ENCODE results near the gene FARS2.
"Not testable (repeated sequence)": the region's sequence is repeated elsewhere in the genome, so short reads cannot be mapped to it uniquely, and the experiment has no call there.

FARS2 gene

DNA sequence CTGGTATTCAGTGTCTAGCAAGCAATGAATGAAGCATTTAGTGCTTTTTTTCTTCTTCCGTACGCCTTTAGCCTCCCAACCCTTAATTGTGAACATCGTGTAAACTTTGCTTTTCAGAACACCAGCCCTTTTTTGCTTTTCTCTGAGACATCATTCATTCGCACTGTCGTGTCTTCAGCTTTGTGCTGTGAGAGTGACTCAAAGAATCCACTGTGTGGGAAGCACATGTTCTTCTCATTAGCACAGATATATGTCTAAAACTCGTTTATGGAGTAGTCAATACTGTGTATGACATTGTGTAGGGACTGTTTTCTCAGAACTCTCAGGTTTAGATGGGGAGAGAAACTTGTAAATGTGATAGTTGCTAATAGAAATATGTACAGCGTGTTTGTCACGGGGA is 279.1 kb downstream of the FARS2 start:
- DNase-seq (ENCODE audit: low read depth) = no peak

DNA sequence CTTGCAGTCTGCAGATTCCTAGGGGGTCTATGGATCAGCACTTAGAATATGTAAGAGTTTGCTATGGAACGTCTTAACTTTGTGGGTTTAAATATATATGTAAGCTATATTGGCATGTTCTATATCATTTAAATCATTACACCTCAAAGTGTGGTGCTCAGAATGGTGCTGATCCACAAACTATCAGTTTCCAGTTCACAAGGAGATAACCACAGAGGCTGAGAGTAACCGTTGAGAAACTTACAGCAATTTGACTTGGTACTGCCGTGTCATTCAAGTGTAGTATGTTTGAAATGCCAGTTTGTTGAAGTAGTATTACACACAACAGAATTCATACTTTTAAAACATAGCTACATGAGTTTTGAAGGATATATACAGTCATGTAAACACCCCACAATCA is 279.7 kb downstream of the FARS2 start:
- DNase-seq (ENCODE audit: low read depth) = no peak

DNA sequence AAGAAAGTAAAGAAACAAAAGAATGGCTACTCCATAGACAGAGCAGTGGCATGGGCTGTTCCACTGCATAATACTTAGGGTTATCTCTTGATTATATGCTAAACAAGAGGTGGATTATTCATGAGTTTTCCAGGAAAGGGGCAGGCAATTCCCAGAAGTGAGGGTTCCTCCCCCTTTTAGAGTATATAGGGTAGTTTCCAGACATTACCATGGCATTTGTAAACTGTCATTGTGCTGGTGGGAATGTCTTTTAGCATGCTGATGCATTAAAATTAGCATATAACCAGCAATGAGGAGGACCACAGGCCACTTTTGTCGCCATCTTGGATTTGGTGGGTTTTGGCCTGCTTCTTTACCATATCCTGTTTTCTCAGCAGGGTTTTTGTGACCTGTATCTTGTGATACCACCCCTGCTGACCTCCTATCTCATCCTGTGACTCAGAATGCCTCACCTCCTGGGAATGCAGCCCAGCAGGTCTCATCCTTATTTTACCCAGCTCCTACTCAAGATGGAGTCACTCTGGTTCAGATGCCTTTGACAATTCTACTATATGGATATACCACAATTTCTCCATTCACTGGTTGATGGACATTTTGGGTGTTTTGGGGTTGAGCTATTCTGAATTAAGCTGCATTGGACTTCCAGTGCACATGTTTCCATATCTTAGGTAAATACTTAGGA is 280.6 kb downstream of the FARS2 start:
- DNase-seq (ENCODE audit: low read depth) = no peak

DNA sequence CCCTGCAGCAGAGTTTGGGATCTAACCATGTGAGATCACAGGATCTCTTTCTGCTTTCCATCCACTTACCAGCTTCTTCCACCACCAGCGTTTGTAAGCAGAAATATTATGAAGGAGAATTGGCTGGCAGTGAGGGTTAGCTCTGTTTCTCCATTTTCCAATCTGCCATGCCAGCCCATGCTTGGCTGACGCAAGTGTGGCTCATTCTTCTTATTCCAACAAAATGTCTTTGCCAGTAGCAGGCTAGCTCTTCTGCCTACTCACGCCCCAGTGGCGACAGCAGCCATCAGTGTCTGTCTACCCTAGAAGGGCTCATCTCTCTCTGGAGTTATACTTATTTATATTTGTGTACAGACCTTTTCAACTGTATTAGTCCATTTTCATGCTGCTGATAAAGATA is 286.2 kb downstream of the FARS2 start:
- no peak for DNase-seq (ENCODE audit: low read depth)

DNA sequence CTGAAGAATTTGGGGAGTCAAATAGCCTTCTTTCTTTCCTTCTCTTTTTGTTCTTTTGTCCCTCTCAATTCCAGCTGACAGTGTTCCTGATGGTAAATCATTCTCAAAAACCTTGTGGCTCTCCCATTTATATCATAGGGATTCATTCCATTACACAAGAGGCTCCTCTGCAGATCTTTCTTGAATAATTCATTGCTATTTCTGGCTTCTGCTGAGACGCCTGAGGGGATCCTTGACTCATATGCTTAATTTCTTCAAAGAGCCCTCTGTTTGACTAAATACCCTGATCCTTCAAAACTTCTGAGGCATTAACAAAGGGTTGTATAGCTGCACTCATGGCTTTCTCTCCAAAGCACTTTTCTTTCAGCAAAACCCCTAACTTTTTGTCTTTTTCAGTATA is 289.3 kb downstream of the FARS2 start:
- no peak for DNase-seq (ENCODE audit: low read depth)

DNA sequence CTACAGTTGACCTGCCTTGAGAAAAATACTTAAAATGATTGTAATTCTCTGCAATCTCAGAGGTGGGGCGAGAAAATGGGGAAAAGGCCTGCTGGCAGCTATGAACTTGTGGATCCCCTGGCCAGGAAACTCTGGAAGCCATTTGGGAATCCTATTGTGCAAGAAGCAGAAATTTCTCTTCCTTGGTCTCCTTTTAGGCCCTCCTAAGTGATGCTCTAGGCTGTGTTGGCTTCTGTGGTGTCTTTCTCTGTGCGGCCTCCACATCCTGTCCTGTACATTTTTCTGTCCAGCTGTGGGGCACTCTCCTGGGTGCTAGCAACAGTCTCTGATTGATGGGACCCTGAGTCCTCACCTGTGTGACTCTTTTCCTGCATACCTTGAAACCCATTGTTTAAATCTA is 290.9 kb downstream of the FARS2 start:
- DNase-seq (ENCODE audit: low read depth) = no peak

DNA sequence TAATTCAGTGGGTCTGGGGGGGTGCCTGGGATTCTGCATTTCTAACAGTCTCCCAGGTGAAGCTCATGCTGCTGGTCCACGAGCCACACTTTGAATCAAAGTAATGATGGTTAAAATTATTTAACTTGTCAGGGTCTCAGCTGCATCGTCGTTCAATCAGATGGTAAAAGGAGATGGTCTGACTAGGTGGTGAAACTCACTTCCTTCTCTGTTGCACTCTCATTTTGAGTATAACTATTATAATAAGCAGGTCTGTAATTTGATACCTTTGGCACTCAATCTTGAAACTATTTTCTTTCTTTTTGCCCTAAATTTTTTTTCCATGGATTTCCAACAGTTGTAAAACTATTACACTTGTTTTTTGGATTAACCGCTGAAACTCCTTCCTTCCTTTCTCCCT is 292.5 kb downstream of the FARS2 start:
- no peak for DNase-seq (ENCODE audit: low read depth)

DNA sequence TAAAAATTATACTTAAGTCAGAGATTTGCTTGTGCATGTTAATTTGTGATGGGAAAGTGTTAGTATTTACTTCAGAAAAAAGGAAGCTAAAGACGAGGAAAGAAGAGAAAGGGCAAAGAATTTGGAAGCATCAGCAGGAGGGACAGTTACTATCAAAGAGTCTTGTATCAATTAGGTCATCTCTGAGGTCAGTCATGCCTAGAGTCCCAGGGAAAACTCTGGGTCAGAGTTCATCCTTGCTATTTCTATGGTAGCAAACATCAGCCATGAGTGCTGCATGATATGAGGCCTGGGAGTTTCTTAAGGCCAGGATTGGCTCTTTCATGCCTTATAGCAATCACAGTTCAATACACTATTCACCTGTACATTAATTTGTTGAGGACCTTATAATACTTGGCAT is 292.9 kb downstream of the FARS2 start:
- DNase-seq (ENCODE audit: low read depth) = no peak

DNA sequence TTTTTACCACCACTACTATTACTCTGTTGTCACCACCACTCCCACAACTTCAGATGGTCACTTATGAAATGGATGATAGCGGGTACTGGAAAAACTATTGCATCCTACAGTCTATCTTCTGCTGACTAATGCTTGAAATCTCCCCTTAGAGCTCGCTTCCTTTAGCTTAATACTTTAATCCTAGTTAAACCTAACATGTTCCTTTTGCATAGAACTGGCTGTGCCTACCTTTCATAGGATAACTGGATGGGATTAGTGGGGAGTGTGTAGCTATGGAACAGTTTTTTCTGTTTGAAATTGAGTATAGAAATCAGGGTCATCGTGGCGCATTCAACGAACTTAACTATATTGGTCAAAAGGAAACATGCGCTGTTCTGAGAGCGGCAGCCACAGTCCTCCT is 294.7 kb downstream of the FARS2 start:
- no peak for DNase-seq (ENCODE audit: low read depth)

DNA sequence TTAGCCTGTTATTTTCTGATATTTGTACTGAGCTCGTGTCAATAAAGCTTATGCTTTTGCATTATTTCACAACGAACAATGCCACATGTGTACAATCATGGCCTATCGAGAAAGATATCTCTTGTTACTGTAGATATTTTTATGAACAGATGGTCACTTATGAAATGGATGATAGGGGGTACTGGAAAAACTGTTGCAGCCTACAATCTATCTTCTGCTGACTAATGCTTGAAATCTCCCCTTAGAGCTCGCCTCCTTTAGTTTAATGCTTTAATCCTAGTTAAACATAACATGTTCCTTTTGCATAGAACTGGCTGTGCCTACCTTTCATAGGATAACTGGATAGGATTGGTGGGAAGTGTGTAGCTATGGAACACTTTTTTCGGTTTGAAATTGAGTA is 296.2 kb downstream of the FARS2 start:
- no peak for DNase-seq (ENCODE audit: low read depth)

DNA sequence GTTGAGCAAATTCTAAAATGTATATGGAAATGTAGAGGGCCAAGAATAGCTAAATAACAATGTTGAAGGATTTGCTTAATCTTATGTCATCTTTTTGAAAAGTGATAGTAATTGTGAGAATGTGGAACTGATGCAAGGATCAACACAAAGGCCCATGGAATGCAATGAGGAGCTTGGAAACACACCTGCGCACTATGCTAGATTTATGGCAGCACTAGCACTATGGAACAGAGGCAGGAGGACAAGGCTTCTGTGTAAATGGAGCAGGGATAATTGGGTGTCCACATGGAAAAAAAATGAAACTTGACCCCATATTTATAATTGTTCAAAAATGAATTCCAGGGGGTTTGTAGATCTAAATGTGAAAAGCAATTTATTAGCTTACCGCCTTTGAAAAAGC is 298.3 kb downstream of the FARS2 start:
- DNase-seq (ENCODE audit: low read depth) = no peak

DNA sequence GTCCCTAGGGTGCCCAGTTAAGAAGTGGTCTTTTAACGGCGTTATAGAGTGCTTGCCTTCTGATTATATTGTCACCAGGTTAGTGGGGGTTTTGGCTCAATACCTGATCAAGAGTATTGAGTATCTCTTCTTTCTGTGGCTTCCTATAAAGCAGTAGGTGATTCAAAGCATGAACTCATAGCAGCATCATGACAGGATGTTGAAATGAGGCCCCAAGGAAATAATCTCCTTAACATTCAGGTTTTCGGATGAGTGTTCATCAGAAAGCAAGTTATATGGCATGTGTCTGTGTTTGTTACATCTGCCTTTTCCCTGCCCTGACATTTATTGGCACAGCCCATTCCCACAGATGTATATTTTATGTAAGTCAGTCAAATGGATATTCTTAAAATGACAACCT is 301.0 kb downstream of the FARS2 start:
- no peak for DNase-seq (ENCODE audit: low read depth)

DNA sequence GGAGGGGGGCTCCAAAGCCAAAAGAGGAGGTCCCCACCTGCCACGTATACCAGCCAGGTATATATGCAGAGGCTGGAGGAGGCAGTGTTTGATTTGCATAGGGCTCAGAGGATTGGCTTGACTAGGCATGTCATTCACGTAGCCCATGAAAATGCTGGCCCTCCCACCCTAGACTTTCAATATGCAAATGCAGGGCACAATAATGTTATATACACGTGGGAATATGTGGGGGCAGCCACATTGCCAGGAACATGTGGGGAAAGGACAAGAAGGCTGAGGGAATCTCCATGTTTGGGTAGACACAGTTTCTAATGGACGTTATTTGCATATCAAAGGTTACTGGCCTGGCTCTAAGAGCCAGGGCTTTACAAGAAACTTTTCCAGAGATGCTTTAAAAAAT is 301.8 kb downstream of the FARS2 start:
- no peak for DNase-seq (ENCODE audit: low read depth)

DNA sequence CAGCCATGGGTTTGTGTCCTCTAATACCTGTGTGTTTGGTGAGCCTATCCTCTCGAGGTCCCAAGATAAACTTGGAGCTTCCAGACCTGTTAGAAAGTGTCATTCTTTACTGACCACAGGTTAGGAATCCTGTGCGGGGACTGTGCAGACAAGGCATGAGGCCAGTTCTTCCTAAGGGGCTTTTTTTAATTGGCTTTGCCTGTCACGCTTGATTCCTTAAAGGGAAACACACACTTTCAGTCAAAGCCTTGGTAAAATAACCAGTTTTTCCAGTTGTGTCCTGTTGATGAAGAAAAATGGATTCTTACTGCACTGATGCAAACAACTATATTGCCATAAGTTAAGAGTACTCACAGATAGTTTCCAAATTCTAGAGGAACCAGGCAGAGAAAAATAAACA is 303.4 kb downstream of the FARS2 start:
- DNase-seq (ENCODE audit: low read depth) = not testable (repeated sequence)

DNA sequence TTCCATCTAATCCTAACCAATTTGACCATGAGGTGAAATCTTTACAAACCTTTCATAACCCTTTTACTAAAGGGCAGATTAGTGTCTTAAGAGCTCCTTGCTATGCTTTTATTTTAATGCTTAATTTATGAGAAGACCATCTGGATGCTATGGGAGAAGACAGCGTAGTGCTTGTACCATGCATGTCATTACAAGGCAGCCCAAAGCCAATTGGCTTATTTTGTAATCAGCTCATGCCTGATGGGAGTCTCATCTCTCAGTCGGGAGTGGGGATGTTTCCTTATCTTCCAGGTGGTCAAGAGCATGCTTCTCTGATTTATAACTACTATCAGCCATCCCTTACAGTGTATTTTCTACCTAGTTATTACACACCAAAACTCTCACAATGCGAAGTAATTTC is 304.7 kb downstream of the FARS2 start:
- no peak for DNase-seq (ENCODE audit: low read depth)

DNA sequence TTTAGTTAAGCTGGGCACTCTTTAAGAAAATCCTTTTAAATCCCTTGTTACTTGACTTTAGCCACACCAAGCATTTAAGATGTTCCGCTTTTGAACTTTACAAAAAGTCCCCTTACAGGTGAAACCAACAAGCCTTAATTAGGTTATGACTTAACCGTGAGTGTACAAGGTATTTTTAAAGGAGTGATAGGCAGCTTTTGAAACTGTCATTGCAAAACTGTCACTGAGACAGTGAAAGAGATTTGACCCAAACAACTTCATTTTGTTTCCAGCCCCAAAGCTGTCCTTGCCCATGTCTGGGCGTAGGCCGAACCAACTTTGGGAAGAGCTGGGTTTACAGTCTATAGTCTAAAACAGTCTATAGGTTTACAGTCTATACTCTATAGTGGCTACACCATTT is 305.4 kb downstream of the FARS2 start:
- DNase-seq (ENCODE audit: low read depth) = no peak

DNA sequence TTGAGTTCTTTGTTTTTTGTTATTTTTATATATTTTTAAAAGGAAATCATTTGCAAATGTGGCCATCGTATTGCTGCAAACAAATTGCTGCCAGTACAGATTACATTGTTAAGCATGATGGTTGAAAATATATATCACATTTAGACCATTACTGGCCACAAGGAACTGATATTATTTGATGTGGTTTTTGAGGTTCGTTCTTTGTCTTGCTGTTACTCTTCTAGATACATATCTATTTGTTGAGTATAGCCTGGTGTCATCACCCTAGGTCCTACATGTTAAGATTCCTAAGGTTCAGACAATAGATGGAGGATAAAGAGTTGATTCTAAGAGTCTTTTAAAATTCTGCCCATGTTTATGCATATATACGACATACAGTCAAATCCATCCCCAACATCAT is 306.0 kb downstream of the FARS2 start:
- no peak for DNase-seq (ENCODE audit: low read depth)

DNA sequence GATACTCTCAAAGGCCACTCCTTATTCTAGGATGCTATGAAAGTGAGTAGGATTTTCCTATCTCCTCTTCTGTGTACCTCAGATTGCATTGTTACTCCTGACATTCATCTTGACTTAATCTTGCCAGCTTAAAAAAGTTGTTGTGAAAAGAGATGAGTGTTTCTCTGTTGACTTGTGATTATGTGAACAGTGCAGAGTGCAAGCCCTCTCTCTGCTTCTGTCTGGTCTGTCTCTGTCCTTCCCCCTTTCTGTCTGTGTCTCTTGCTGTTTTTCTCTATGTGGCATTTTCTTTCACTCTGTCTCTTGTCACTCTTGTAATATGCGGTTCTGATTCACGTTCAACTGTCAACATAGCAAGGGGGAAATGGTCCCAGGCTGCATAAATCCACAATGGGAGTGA is 306.6 kb downstream of the FARS2 start:
- DNase-seq (ENCODE audit: low read depth) = no peak

DNA sequence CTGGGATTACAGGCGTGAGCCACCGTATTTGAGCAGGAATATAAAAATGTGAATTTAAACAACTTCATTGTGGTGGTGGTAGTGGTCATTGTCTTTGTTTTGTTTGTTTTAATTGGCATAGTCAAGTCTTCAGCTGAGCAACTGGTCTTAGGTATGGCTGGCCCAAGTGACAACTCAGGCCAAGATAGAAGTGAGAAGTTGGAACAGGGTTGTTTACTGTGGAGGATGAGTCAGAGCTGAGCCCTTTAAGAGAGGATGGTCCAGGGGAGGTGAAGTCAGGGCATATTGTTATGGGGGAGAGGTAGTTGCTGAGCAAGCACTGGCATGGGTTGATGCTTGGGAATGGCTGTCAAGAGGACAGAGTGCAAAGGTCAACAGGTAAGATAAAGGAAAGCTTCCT is 308.2 kb downstream of the FARS2 start:
- DNase-seq (ENCODE audit: low read depth) = no peak

DNA sequence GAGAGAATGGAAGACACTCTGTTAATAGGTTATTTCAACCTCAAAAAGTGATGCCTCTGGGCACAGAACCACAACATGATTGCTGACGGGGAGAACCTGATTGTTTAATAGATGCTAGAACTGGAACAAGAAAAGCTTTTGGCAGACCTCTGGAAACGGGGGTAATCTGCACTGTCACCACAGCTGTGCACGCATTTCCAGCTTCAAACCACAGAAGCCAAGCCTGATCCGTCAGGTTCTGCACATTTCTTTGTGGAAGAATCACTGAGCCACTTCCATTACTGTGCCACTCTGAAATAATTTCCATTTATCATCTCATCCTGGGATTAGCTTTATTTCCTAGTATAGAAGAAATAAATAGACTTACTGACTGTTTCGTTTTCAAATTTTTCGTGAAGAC is 309.3 kb downstream of the FARS2 start:
- DNase-seq (ENCODE audit: low read depth) = no peak

DNA sequence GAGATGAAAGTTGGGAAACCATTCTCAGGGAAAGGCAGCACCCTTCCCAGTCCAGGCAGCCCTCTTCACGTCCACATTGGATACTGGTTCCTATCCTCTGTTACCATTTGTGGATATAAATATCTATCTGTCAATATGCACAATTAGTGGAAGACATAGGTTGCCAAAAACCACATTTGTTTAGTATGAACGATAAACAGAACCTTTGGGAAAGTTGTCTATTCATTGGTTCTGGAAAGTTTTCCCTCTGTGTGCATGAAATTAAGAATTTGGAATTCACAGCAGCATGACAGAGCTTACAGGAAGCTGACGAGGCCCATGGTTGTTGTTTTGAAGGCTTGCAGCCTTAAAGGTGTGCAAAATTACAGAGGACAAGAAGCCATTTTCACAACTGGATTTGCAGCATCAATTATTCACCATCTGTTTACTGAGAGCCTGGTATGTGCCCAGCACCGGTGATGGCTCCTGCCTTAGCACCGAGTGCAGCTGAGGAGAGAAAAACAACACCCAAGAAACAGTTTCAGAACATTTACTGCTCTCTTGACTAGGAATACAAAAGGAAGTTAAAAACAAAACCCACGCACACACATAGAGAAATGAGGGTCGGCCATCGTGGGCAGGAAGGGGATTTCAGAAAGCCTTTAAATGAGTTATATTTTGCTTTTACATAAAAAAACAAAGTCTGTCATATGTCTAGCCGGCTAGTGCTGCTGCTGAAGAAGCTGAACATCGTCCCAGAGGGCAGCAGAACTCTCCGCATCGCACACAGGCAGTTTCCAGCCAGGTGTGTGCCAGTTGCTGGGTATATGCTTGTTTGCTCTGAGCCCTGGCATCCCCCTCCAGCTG is 319.6 kb downstream of the FARS2 start:
- no peak for DNase-seq (ENCODE audit: low read depth)

DNA sequence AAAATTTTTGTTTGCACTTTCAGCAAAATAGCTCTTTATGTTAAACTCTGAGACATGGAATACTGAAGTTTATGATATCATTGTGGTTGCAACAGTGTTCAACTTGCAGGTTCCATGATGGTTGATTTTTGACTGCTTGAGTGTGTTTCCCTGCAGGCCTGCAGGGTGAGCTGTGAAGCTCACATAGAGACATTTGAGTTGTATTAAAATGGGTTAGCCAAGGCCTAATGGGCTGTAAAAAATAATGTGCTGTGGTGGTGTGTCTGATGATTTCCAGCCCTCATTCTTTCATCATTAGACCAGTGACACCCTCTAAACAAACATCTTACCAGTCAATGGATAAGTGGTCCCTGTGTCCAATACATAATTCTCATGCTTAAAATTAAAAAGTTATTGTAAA is 321.4 kb downstream of the FARS2 start:
- no peak for DNase-seq (ENCODE audit: low read depth)

DNA sequence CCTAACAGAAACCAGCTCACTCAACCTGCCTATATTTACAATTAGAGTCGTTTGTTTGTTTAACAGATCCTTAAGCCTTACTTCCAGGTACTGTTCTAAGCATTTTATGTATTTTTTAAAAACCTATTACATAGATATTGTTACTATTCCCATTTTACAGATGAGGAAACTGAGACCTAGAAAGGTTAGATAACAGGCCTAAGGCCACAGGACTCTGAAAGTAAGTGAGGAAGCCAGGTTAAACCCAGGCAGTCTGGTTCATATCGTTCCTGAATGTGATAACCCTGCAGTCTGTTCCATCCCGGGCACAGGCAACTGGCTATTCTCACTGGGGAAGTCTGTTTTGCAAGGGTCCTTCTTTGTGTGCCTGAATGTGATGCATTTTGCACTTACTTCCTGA is 322.2 kb downstream of the FARS2 start:
- DNase-seq (ENCODE audit: low read depth) = no peak

DNA sequence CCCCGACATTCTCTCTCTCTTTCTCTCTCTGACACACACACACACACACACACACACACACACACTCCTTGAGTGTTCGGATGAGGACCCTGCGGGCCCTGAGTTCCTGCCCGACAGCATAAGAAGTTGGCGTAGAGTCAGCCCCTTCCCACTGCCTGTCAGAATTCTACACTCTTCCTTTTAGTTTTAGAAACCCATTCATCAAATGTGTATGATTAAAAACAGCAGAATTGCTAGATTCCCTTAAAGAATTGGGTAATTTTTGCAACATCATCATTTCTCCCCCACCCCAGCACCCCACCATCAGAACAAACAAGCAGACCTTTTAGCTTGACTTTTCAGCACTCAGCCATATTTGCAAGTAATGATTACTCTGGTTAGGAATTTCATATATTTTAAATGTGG is 322.8 kb downstream of the FARS2 start:
- DNase-seq (ENCODE audit: low read depth) = no peak

Data from activated T-helper 1 cell treated with Interleukin-2 at 50 U/mL for 16 hours (primary cell).